Activated CD8-positive, alpha-beta memory T cell treated with anti-CD3 and anti-CD28 coated beads, Interleukin-2, amount 50 U/mL, for 24 hours (primary cell): ENCODE measurements around the gene RHBDF1.

Experiments
- DNase-seq: peaks from one replicate; pipeline ENCODE4 v3.0.0-alpha.2; 2020; ENCODE audit errors: extremely low read depth

Gene RHBDF1, protein sequence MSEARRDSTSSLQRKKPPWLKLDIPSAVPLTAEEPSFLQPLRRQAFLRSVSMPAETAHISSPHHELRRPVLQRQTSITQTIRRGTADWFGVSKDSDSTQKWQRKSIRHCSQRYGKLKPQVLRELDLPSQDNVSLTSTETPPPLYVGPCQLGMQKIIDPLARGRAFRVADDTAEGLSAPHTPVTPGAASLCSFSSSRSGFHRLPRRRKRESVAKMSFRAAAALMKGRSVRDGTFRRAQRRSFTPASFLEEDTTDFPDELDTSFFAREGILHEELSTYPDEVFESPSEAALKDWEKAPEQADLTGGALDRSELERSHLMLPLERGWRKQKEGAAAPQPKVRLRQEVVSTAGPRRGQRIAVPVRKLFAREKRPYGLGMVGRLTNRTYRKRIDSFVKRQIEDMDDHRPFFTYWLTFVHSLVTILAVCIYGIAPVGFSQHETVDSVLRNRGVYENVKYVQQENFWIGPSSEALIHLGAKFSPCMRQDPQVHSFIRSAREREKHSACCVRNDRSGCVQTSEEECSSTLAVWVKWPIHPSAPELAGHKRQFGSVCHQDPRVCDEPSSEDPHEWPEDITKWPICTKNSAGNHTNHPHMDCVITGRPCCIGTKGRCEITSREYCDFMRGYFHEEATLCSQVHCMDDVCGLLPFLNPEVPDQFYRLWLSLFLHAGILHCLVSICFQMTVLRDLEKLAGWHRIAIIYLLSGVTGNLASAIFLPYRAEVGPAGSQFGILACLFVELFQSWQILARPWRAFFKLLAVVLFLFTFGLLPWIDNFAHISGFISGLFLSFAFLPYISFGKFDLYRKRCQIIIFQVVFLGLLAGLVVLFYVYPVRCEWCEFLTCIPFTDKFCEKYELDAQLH

GRCh38 chr16:72561-73548 lies at the start of gene RHBDF1:
RHBDF1 (minus strand) TSS chr16:72631; CDS start chr16:65015, 7,616 bp downstream.
- no peak for DNase-seq

DNA sequence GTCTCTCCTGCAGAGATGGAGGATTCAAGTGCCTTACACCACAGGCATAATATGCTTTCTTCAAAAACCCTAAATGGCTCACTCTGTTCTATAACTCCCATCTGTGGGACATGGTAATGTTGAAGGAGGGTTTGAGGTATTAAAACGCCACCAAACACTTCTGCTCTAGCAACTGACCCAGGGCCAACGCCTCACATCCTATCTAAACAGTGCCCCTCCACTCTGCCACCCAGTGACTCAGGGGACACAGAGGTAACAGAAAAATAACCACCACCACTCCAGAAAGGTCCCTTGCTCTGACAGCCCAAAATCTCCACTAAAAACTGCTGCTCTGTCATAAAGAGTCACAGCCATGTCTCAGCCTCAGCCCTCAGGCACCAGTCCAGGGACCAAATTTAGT lies 48.3 kb upstream of the RHBDF1 start:
- no peak for DNase-seq

DNA sequence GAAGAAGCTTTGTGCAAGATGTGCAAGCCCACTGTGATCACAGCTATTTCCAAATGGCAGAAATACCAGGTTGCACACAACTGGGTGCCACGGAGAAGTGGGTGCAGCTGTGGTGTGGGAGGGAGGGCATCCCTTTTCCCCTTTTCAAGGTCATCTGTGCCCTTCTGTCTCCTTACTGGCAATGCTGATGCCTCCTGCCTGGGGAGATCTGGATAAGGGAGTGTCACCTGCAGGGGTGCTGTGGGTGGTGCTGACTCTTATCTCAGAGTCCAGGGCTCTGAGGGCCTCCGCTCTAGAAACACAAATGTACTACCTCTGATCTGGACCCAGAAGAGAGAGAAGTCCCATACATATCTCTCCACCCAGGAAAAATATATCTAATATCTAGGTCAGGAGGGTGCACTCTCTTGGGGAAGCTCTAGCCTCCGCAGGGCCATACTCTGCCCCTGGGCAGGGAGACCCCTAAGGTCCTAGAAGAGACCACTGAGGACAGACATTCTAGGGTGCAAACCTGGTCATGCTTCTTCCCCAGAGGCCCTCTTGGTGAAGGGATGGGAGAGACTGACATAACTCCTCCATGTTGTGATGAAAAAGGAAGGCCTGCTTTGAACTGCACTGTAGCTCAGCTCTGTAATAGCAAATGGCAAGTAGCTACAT lies 47.5 kb upstream of the RHBDF1 start:
- DNase-seq, result no peak

DNA sequence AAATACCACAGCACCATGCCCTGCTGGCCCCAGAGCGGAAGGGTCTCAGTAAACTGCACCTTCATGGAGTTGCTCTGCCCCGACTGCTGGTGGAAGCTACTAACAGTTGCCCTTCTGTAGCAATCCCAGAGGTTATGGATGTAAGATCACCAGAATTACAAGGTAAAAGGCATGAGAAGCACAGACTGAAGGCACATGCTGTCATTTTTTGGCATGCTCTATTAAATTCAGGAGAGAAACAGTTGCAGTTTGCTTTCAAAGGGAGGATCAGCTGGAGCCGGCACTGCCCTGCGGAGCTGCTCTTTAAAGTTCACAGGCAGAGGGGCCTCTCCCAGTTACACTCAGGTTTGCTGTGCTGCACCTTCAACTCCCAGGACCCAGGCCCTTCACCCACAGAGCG lies 46.9 kb upstream of the RHBDF1 start:
- DNase-seq, result no peak

GRCh38 chr16:118857-119256 lies 46.4 kb upstream of the RHBDF1 start:
- no peak for DNase-seq

- peak; percentile 25 for DNase-seq
Measured at GRCh38 chr16:117379-118365, 45.2 kb upstream of the RHBDF1 start.

- DNase-seq, result no peak
Measured at GRCh38 chr16:116015-116414, 43.6 kb upstream of the RHBDF1 start.

DNA sequence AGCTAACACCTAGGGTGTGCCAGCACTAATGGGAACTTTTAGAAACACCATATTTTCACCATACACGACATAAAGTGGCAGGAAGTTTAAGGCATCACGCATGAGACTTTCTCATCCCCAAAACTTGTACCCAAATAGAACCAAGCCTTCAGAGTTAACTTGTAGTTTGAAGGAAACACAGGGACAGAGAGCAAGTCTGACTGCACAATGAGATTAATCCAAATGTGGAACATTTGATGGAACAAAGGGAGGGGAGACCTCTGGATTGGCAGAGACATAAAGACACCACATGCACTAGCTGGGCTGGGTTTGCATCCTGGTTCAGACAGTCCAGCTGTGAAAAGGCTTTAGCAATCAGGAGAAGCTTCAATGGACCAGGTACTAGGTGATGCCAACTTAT lies 41.9 kb upstream of the RHBDF1 start:
- no peak for DNase-seq

GRCh38 chr16:112153-112840 lies 39.9 kb upstream of the RHBDF1 start:
- DNase-seq, result no peak

GRCh38 chr16:106623-107324 lies 34.3 kb upstream of the RHBDF1 start:
- DNase-seq, result peak; percentile 13

DNA sequence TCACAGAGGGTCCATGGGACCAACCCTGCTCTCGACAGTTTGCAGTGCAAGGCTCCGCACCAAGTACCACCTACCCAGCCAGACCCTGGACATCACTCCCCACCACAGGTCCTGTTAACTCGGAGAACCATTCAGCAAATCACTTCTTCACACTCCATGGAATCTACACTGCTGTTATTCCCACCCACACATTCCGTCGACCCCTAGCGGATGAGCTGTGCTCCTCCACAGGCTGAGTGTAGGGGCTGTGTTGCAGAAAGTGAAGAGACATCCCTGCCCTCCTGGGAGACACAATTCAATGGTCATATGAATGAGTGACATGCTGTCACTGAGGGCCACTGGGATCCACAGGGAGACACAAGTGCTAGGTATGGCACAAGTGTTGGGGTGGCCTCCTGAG lies 33.1 kb upstream of the RHBDF1 start:
- no peak for DNase-seq

DNA sequence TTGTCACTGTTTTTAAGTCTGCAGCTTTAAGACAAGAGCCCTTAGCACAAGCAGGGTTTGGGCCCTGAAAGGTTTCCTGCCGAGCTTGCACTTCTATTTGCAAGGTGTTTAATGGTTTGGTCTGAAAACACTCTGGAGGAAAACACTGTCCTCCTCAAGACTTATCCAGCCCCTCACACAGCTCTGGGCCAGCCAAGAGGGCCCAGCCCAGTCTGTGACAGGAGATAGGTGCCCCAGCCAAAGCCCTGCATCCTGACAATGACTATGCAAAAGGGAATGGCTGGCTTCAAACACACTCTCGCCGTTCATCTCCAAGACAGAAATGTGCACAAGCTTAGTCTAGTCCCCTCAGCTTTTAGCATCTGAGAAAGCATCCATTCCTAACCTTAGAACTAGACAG lies 32.5 kb upstream of the RHBDF1 start:
- DNase-seq, result no peak

GRCh38 chr16:104355-104754 lies 31.9 kb upstream of the RHBDF1 start:
- no peak for DNase-seq

DNA sequence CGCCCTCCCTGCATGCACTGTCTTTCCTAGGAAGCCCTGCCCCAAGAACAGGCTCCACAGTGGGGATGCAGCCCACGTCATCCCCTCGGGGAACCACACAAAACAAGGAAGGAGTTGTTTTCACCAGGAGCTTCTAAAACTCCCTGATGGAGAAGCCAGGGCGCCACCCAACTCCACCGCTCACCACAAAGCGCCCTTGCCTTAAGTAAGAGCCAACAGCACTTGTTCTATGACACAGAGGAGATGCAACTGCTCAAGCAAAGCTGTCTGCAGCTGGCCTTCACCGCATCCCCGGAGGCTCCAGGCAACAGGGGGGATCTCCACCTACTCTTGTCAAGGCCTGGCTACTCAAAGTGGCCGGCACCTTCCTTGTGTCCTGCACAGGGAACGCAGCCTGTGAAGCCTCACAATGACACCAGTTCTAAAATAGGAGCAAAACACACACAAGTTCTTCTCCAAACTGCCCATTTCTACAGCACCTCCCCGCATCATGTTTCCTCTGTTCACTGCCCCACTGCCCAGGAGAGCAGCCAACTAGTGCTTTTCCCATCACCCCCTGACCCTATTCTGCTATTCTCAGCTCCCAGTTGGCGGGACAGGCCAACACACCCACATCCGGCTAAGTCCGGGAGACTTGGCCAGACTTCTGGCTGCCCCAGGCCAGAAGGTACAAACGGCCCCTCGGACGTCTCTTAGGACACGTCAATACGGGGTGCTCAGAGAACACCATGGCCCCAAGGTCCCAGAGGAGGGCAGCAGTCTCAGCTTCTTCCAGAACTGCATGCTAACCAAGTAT lies 29.8 kb upstream of the RHBDF1 start:
- DNase-seq, result no peak

DNA sequence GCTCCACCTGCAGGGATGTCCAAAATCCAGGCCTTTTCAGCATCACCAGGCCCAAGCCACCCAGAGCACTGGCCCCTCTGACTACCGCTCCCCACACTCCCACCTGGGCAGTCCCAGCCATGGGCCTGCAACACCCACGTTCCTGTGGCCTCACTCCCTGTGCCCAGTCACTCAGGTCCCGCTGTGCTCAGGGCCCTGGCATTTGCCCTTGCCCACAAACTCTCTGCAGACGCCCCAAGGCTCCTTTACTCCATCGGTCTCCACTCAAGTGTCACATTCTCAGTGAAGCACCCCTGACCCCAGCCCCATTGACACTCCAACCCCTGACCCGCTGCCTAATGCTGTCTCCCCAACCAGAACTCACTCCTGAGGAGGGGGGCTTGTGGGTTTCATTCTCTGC lies 29.2 kb upstream of the RHBDF1 start:
- DNase-seq, result no peak

- no peak for DNase-seq
Measured at GRCh38 chr16:100989-101388, 28.6 kb upstream of the RHBDF1 start.

DNA sequence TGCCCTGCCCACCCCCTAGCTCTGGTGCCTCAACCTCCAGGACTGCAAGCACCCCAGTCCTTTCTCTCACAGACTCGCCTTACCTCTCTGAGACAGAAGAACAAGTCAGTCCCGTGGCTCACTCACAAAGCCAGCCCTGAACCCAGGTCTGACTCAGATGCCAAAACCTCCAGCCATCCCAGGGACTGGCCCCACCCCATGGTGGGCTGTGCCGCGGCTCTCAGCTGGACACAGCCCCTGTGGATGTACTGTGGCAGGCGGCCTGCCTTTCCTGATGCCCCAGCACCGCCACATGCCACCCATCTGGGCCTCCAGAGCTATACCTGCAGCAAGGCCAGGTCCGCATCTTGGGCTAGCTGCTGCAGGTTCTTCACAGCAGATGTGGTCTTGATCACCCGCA lies 25.4 kb upstream of the RHBDF1 start:
- no peak for DNase-seq

GRCh38 chr16:96935-97381 lies 24.5 kb upstream of the RHBDF1 start:
- peak; percentile 73 for DNase-seq
